K562 (cell line): ENCODE data around the gene SLC44A5. TPM values are rescaled to one million over a fixed set of nuclear protein-coding genes. Genes with fewer than 3 reads are reported as not detected.
A peak's percentile ranks its signal among the peaks of the same experiment; 100 is the strongest.
"Not testable (repeated sequence)": the region's sequence is repeated elsewhere in the genome, so short reads cannot be mapped to it uniquely, and the experiment has no call there.

Source experiments
- ATF1 ChIP-seq, 2 experiments: fragments of 450-650 bp in 1 of 2; IDR thresholded peaks; 2 replicates each; pipeline ENCODE4 v1.6.1; 2016; ENCODE audit warnings: missing compliant biosample characterization in 1 of 2, missing genetic modification characterization in 1 of 2
- CCNT2 ChIP-seq: IDR thresholded peaks from 2 replicates; pipeline ENCODE4 v1.6.1; 2011; ENCODE audit warnings: borderline replicate concordance, low read depth, mild to moderate bottlenecking, moderate library complexity, mixed read lengths, low read length; ENCODE audit not compliant: insufficient read length; ENCODE audit errors: extremely low read depth
- EGR1 ChIP-seq: fragments of 450-650 bp; conservative IDR thresholded peaks from 2 replicates; pipeline ENCODE4 v1.6.1; 2017; ENCODE audit warnings: mild to moderate bottlenecking
- LEF1 ChIP-seq: fragments of 450-650 bp; IDR thresholded peaks from 2 replicates; pipeline ENCODE4 v1.6.1; 2016; ENCODE audit warnings: mild to moderate bottlenecking
- MTA2 ChIP-seq: fragments of 450-650 bp; IDR thresholded peaks from 2 replicates; pipeline ENCODE4 v1.6.1; 2016; ENCODE audit warnings: low read depth
- RCOR1 ChIP-seq, 2 experiments: IDR thresholded peaks; 2 replicates each; pipeline ENCODE4 v1.6.1; 2012; ENCODE audit warnings: low read depth in 2 of 2, low read length in 2 of 2, borderline replicate concordance in 1 of 2, improper control_type of control experiment in 1 of 2
- SMARCA4 ChIP-seq: fragments of 450-650 bp; IDR thresholded peaks from 2 replicates; pipeline ENCODE4 v1.6.1; 2016
- TCF3 ChIP-seq: sonication (generic); formaldehyde crosslinking; IDR thresholded peaks from 2 replicates; pipeline ENCODE4 v1.4.0; 2020; ENCODE audit warnings: mild to moderate bottlenecking, missing genetic modification reagents
- polyA plus RNA-seq, 8 experiments: library from polyadenylated mRNA; depleted of rRNA in 4 of 8; stranded (reverse) in 5 of 8; unstranded in 3 of 8; fragments of >200 nt; fragmentation: Nextera tagmentation in 2 of 8; fragmentation: Illumina TruSeq in 1 of 8; extraction: Ambion mirVana in 2 of 8; extraction: Trizol in 1 of 8; gene quantifications; 2 replicates each; pipeline versions ENCODE4 v1.2.1 to v1.2.3, GENCODE V29; 2011 to 2014; ENCODE audit warnings: inconsistent platforms in 1 of 8, missing spikeins in 1 of 8
- total RNA-seq, 7 experiments: library from RNA; depleted of rRNA in 6 of 7; stranded (reverse); fragments of >200 nt in 6 of 7; fragmentation: Illumina TruSeq in 2 of 7; extraction: Trizol in 2 of 7; gene quantifications; 2 replicates each; pipeline versions ENCODE4 v1.2.1 to v1.2.3, GENCODE V29; 2011 to 2021; ENCODE audit warnings: low replicate concordance in 1 of 7
- TF ChIP-seq, protein P1 (sequence below): fragments of 450-650 bp; IDR thresholded peaks from 2 replicates; pipeline ENCODE4 v1.6.1; 2016; ENCODE audit warnings: mild to moderate bottlenecking, moderate library complexity

Gene SLC44A5
- total and polyA plus RNA-seq, 9 of the 15 experiments (the other 6 are each of a cell fraction or from before 2014, with no cell fraction given): 1.2 to 10.1 (median 3.2) TPM

DNA sequence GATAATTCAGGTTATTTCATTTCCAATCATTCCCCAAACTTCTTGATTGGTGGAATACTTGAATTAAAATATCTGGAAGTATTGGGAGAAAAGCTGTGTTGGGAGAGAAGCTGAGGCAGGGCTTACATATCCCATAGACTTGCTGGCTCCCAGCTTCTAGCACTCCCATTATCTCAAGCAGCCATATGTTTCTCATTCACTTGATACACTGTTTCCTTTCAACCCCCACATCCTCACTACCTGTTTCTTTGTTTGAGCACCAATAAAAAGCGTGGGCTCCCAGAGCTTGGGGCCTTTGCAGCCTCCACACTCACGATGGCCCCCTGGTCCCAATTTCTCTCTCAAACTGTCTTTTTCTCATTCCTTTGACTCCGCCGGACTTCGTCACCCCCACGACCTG lies 256.6 kb downstream of the SLC44A5 start (continued):
- TF ChIP-seq RCOR1 (IDR thresholded peaks at IDR 0.05; ENCODE audit: borderline replicate concordance in 1 of 2, low read depth in 2 of 2, low read length in 2 of 2) (peak in 1 of 2 experiments; percentile 43; a peak in 1 of 4 replicates), EGR1 (peak; percentile 74), SMARCA4 (peak; percentile 54), ATF1 (tag; IDR thresholded peaks at IDR 0.05) (0 out of 2 replicates have a peak, but pooled peaks have one; percentile 13), LEF1 (peak; percentile 41; the same call in 1 of the 2 replicates), MTA2 (0 out of 2 replicates have a peak, but pooled peaks have one; percentile 31), TCF3 (CRISPR knock-in tag) (peak; percentile 77), CCNT2 (peak; percentile 33)
- TF ChIP-seq ATF1 (CRISPR knock-in tag; IDR thresholded peaks at IDR 0.05): not testable (repeated sequence)
- TF ChIP-seq, protein P1, sequence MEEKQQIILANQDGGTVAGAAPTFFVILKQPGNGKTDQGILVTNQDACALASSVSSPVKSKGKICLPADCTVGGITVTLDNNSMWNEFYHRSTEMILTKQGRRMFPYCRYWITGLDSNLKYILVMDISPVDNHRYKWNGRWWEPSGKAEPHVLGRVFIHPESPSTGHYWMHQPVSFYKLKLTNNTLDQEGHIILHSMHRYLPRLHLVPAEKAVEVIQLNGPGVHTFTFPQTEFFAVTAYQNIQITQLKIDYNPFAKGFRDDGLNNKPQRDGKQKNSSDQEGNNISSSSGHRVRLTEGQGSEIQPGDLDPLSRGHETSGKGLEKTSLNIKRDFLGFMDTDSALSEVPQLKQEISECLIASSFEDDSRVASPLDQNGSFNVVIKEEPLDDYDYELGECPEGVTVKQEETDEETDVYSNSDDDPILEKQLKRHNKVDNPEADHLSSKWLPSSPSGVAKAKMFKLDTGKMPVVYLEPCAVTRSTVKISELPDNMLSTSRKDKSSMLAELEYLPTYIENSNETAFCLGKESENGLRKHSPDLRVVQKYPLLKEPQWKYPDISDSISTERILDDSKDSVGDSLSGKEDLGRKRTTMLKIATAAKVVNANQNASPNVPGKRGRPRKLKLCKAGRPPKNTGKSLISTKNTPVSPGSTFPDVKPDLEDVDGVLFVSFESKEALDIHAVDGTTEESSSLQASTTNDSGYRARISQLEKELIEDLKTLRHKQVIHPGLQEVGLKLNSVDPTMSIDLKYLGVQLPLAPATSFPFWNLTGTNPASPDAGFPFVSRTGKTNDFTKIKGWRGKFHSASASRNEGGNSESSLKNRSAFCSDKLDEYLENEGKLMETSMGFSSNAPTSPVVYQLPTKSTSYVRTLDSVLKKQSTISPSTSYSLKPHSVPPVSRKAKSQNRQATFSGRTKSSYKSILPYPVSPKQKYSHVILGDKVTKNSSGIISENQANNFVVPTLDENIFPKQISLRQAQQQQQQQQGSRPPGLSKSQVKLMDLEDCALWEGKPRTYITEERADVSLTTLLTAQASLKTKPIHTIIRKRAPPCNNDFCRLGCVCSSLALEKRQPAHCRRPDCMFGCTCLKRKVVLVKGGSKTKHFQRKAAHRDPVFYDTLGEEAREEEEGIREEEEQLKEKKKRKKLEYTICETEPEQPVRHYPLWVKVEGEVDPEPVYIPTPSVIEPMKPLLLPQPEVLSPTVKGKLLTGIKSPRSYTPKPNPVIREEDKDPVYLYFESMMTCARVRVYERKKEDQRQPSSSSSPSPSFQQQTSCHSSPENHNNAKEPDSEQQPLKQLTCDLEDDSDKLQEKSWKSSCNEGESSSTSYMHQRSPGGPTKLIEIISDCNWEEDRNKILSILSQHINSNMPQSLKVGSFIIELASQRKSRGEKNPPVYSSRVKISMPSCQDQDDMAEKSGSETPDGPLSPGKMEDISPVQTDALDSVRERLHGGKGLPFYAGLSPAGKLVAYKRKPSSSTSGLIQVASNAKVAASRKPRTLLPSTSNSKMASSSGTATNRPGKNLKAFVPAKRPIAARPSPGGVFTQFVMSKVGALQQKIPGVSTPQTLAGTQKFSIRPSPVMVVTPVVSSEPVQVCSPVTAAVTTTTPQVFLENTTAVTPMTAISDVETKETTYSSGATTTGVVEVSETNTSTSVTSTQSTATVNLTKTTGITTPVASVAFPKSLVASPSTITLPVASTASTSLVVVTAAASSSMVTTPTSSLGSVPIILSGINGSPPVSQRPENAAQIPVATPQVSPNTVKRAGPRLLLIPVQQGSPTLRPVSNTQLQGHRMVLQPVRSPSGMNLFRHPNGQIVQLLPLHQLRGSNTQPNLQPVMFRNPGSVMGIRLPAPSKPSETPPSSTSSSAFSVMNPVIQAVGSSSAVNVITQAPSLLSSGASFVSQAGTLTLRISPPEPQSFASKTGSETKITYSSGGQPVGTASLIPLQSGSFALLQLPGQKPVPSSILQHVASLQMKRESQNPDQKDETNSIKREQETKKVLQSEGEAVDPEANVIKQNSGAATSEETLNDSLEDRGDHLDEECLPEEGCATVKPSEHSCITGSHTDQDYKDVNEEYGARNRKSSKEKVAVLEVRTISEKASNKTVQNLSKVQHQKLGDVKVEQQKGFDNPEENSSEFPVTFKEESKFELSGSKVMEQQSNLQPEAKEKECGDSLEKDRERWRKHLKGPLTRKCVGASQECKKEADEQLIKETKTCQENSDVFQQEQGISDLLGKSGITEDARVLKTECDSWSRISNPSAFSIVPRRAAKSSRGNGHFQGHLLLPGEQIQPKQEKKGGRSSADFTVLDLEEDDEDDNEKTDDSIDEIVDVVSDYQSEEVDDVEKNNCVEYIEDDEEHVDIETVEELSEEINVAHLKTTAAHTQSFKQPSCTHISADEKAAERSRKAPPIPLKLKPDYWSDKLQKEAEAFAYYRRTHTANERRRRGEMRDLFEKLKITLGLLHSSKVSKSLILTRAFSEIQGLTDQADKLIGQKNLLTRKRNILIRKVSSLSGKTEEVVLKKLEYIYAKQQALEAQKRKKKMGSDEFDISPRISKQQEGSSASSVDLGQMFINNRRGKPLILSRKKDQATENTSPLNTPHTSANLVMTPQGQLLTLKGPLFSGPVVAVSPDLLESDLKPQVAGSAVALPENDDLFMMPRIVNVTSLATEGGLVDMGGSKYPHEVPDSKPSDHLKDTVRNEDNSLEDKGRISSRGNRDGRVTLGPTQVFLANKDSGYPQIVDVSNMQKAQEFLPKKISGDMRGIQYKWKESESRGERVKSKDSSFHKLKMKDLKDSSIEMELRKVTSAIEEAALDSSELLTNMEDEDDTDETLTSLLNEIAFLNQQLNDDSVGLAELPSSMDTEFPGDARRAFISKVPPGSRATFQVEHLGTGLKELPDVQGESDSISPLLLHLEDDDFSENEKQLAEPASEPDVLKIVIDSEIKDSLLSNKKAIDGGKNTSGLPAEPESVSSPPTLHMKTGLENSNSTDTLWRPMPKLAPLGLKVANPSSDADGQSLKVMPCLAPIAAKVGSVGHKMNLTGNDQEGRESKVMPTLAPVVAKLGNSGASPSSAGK: peak; percentile 30
